Activated T-cell treated with anti-CD3 and anti-CD28 coated beads for 1 hour (primary cell): ENCODE data around the gene ATP11A.
"Not testable (repeated sequence)": the region's sequence is repeated elsewhere in the genome, so short reads cannot be mapped to it uniquely, and the experiment has no call there.

Experiments used
- DNase-seq: peaks from one replicate; pipeline ENCODE4 v3.0.0-alpha.2; 2020; ENCODE audit warnings: low read depth

ATP11A gene

GRCh38 chr13:112881656-112882554, 192.1 kb downstream of the ATP11A start:
- DNase-seq, result no peak

GRCh38 chr13:112882555-112883024, 192.8 kb downstream of the ATP11A start:
- no peak for DNase-seq

- DNase-seq, result no peak
Measured at GRCh38 chr13:112883241-112883945, 193.6 kb downstream of the ATP11A start.

GRCh38 chr13:112884700-112885099, 194.9 kb downstream of the ATP11A start:
- DNase-seq, result not testable (repeated sequence)

- DNase-seq, result no peak
Measured at GRCh38 chr13:112885242-112885781, 195.5 kb downstream of the ATP11A start.

GRCh38 chr13:112885782-112886268, 196.0 kb downstream of the ATP11A start:
- no peak for DNase-seq

GRCh38 chr13:112887151-112887550, 197.3 kb downstream of the ATP11A start:
- DNase-seq, result no peak

GRCh38 chr13:112887557-112887991, 197.7 kb downstream of the ATP11A start:
- no peak for DNase-seq

GRCh38 chr13:112888238-112889111, 198.6 kb downstream of the ATP11A start:
- no peak for DNase-seq

- DNase-seq, result no peak
Measured at GRCh38 chr13:112889351-112890290, 199.8 kb downstream of the ATP11A start.

GRCh38 chr13:112890316-112891145, 200.7 kb downstream of the ATP11A start:
- no peak for DNase-seq

- DNase-seq, result no peak
Measured at GRCh38 chr13:112891477-112892401, 201.9 kb downstream of the ATP11A start.

GRCh38 chr13:112892426-112893206, 202.8 kb downstream of the ATP11A start:
- no peak for DNase-seq

GRCh38 chr13:112893207-112893569, 203.3 kb downstream of the ATP11A start:
- no peak for DNase-seq

- DNase-seq, result no peak
Measured at GRCh38 chr13:112893570-112894422, 204.0 kb downstream of the ATP11A start.

- no peak for DNase-seq
Measured at GRCh38 chr13:112894423-112894672, 204.5 kb downstream of the ATP11A start.
